Measurements from ENCODE around the gene SNAP29.

- TF ChIP-seq POLR2A (IDR thresholded peaks at IDR 0.05; ENCODE audit: low read depth, low read length) (no peak), MYC (IDR thresholded peaks at IDR 0.05; ENCODE audit: low read depth, low read length) (no peak), POLR2AphosphoS5 (IDR thresholded peaks at IDR 0.05; ENCODE audit: insufficient read depth, low read depth, low read length) (no peak), EZH2 (IDR thresholded peaks at IDR 0.05; ENCODE audit: borderline replicate concordance, low read depth, low read length, severe bottlenecking) (no peak), FOS (IDR thresholded peaks at IDR 0.05; ENCODE audit: borderline replicate concordance, insufficient read depth, low read length) (no peak), JUN (IDR thresholded peaks at IDR 0.05; ENCODE audit: borderline replicate concordance, insufficient read depth, insufficient read length, low read depth) (no peak)
- TF ChIP-seq, protein P1, sequence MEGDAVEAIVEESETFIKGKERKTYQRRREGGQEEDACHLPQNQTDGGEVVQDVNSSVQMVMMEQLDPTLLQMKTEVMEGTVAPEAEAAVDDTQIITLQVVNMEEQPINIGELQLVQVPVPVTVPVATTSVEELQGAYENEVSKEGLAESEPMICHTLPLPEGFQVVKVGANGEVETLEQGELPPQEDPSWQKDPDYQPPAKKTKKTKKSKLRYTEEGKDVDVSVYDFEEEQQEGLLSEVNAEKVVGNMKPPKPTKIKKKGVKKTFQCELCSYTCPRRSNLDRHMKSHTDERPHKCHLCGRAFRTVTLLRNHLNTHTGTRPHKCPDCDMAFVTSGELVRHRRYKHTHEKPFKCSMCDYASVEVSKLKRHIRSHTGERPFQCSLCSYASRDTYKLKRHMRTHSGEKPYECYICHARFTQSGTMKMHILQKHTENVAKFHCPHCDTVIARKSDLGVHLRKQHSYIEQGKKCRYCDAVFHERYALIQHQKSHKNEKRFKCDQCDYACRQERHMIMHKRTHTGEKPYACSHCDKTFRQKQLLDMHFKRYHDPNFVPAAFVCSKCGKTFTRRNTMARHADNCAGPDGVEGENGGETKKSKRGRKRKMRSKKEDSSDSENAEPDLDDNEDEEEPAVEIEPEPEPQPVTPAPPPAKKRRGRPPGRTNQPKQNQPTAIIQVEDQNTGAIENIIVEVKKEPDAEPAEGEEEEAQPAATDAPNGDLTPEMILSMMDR (IDR thresholded peaks at IDR 0.05; ENCODE audit: extremely low read depth in 1 of 2, insufficient read depth in 1 of 2, low read depth in 1 of 2, low read length in 2 of 2) = no peak
- TF ChIP-seq, protein P2, sequence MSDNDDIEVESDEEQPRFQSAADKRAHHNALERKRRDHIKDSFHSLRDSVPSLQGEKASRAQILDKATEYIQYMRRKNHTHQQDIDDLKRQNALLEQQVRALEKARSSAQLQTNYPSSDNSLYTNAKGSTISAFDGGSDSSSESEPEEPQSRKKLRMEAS (IDR thresholded peaks at IDR 0.05; ENCODE audit: insufficient read depth, insufficient read length) = no peak
Measured at GRCh38 chr22:20822240-20822639, 36.6 kb upstream of the SNAP29 start.

Measured in endothelial cell of umbilical vein (primary cell).